ENCODE results near the gene CACNA1H.

- no peak for TF ChIP-seq CEBPB (IDR thresholded peaks at IDR 0.05; ENCODE audit: low read depth)
- no peak for TF ChIP-seq CTCF (IDR thresholded peaks at IDR 0.05 in 2 of 3, conservative IDR thresholded peaks at IDR 0.05 in 1 of 3; ENCODE audit: borderline replicate concordance in 1 of 3, insufficient read depth in 1 of 3, low read depth in 2 of 3, low read length in 2 of 3)
- TF ChIP-seq POLR2A (IDR thresholded peaks at IDR 0.05; ENCODE audit: borderline replicate concordance, extremely low read depth, insufficient read depth, insufficient read length): no peak
- TF ChIP-seq EZH2 (IDR thresholded peaks at IDR 0.05): no peak
- no peak for TF ChIP-seq YY1 (IDR thresholded peaks at IDR 0.05; ENCODE audit: extremely low read depth, insufficient replicate concordance, low read depth, low read length)
- no peak for TF ChIP-seq FOSL1 (IDR thresholded peaks at IDR 0.05; ENCODE audit: low read depth)
- no peak for TF ChIP-seq TCF7L2 (IDR thresholded peaks at IDR 0.05; ENCODE audit: borderline replicate concordance, extremely low read depth, insufficient read depth, insufficient read length)
- TF ChIP-seq POLR2AphosphoS5 (IDR thresholded peaks at IDR 0.05; ENCODE audit: low read depth, low read length): no peak
Measured at GRCh38 chr16:1175566-1176279, 22.8 kb downstream of the CACNA1H start.
